HuH-7.5 (cell line): ENCODE data around the gene UNC13A.
A peak's percentile ranks its signal among the peaks of the same experiment; 100 is the strongest.
"Not testable (repeated sequence)": the region's sequence is repeated elsewhere in the genome, so short reads cannot be mapped to it uniquely, and the experiment has no call there.

Experiments used
- DNase-seq: peaks from one replicate; pipeline ENCODE4 v3.0.0; 2011; ENCODE audit warnings: low spot score

Gene UNC13A

DNA sequence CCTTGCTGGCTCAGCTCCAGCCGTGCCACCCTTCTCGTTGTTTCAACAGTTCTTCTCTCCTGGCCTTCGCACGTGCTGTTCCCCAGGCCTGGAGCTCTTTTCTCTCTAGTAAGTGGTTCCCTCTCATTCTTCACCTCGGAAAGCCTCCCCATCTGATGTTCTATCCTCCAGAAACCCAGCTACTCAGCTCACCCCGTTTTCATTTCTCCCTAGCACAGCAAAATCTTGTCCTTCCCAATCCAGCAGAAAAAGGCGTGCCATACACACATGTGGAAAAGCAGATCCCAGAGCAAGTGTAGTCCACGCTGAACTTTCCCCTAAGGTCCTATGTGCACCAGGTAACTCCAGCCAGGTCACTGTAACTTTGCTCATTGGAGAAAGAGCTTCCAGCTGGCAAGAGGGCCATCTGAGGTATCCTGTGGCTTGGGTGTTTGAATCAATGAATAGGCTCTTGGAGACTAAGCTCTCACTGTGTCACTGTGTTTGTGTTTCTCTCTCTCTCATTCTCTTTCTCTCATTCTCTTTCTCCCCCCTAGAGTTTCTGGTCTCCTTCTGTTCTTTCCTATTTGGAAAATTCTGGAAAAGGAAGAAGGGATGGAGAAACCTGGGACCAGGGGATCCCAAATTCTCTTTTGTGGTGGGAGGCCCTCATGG is 83.7 kb downstream of the UNC13A start:
- no peak for DNase-seq

DNA sequence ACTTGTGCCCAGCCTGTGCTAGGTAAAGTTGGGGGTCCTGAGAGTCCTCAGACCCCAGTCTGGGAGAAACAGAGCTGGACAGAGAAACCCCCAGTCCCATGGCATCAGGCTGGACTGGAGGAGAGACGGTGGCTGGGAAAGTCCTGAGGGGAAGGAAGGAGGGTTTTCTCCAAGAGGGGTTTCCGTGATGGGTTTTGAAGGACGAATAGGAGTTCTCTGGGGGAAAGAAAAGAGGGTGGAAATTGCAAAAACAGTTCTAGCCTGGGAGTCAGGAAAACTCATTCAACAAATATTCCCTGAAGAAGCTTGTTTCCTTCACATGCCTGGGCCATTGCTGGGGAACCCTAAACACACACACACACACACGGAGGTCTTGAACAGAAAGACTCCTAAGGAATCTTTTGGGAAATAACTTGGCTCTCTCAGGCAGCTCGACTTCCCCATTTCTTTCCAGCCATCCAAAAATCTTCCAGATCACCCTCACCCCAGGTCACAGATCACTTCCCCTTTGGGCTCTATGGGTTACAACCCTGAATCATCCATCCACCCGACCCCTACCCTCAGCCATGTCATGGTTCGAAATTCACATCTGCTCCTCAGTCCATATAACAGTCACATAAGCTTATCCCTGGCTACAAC is 85.2 kb downstream of the UNC13A start:
- DNase-seq = no peak

DNA sequence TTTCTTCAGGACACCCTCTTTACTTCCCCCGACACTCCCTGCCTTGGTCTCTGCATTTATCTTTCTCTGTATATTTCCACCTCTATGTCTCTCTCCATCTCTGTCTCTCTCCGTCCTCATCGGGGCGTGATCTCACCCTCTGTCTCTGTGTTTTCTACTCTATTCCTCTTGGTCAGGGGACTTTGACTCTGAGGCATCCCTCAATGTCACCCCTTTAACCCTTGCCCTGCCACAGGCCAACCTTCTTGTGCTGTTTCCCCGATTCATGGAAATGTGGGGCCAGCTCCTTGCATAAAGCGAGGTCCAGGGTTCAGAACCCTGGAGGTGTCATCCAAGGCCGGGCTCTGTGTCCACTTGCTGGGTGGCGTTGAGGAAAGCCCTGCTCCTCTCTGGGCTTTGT is 85.9 kb downstream of the UNC13A start:
- DNase-seq = no peak

DNA sequence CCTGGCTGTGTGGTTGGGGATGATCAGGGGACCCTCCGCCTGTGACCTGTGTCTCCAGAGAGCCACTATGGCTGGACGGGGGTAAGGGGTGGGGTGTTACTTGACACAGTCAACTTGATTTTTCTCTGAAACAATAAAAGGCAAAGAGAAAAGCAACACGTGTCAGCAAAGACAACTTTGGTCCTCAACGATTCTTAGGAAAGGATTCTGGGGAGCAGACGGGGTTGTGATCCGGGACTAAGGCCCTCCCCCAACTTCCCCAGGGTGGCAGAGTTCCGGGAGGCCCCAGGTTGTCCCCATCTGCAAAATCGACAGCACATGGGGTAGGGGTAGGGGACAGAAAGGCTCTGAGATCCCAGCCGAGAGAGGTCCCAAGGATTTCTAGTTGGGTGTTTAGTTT is 86.5 kb downstream of the UNC13A start:
- no peak for DNase-seq

DNA sequence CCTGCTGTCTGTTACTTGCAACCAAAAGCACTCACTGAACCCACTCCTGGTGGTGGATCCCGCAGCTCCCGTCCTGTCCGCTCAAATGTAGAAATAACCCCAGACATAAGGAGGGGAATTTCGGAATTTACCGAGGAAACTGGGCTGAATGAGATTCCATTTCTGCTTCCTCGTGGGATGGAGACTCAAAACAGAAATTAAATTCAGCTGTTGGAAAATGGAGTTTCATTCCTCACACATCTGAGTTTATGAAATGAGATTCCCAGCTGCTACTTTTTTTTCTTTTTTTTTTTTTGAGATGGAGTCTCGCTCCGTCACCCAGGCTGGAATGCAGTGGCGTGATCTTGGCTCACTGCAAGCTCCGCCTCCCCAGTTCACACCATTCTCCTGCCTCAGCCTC is 88.4 kb downstream of the UNC13A start:
- DNase-seq = no peak

DNA sequence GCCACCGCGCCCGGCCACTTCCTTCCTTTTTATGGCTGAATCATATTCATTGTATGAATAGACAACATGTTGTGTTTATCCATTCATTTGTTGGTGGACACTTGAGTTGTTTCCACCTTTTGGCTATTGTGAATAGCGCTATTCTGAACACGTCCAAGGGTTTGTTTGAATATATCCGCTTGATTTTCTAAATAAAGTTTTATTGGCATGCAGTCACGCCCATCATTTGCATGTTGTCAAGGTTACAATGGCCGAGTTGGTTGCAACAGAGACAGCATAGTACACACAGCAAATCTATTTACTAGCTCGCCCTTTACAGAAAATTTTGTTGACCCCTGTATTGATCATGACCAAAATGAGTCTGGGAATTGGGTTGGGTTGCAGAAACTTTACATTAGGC is 89.2 kb downstream of the UNC13A start:
- DNase-seq = no peak

DNA sequence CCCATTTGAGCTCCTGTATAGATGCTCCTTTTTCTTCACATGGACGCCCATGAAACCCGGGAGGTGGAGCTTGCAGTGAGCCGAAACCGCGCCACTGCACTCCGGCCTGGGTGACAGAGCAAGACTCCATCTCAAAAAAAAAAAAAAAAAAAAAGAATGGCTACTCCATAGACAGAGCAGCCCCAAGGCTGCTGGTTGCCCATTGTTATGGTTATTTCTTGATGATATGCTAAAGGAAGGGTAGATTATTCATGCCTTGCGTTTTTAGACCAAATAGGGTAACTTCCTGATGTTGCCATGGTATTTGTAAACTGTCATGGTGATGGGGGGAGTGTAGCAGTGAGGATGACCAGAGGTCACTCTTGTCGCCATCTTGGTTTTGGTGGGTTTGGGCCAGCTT is 90.1 kb downstream of the UNC13A start:
- not testable (repeated sequence) for DNase-seq

DNA sequence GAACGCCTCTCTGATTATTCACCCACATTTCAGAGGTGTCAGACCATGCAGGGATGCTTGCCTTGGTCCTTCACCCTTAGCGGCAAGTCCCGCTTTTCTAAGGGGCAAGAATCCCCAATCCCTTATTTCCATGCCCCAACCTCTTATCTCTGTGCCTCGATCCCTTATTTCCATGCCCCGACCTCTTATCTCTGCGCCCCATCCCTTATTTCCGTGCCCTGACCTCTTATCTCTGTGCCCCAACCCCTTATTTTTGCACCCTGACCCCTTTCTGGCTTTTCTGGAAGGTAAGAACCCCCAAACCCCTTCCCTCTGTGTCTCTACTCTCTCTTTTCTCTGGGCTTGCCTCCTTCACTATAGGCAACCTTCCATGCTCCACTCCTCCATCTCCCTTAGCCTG is 93.9 kb downstream of the UNC13A start:
- DNase-seq = not testable (repeated sequence)

DNA sequence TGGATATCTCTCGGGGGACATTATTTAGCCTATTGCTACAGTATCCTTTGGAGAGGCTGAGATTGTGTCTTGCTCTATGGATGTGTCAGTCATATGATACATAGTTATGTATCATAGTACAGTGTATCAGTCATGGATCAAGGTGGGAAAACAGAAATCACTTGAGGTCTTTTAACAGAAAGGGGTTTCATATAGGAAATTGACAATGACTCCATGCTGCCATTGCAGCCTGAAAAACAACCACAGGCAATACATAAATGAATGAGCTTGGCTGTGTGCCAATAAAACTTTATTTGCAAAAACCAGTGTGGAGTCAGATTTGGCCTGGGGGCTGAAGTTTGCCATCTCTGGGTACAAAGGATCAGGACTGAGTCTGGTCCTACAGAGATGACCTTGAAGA is 97.3 kb downstream of the UNC13A start:
- no peak for DNase-seq

DNA sequence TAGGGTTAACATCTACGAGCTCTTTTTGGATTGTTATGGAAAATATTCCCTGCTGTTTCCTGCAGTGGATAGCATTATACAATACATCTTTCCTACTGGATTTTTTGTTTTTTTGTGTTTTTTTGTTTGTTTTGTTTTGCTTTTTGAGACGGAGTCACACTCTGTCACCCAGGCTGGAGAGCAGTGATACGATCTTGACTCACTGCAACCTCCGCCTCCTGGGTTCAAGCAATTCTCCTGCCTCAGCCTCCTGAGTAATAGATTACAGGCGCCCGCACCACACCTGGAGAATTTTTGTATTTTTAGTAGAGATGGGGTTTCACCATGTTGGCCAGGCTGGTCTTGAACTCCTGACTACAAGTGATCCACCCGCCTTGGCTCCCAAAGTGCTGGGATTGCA is 102.8 kb downstream of the UNC13A start:
- not testable (repeated sequence) for DNase-seq

DNA sequence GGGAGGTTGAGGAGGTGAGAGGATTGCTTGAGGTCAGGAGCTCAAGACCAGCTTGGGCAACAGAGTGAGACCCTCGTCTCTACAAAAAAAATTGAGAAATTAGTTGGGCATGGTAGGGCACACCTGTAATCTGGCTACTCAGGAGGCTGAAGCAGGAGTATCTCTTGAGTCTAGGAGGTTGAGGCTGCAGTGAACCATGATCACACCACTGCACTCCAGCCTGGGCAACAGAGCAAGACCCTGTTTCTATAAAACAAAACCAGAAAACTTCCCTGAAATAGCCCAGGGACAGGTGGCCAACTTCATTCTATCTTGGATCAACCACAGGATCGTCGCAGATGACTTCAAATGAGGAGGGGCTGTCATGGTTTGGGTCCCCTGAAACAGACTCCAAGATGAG is 104.0 kb downstream of the UNC13A start:
- no peak for DNase-seq

DNA sequence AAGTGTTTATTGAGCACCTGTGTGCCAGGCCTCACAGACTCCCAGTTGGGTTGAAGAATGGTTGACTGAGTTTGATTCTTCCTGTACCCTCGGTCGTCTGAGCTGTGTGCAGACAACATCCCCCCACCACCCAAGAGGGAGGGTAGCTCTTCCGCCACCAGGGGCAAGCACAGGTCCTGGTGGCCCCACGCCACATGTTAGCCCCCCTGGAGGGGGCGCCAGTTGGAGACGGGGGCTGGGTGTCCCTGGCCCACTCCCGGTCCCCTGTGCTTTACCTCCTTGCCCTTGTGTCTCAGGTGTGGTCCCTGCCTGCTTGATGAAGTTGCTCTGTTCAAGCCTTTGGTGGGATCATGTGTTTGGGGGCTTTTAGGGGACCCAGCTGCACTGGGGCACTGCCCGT is 105.5 kb downstream of the UNC13A start:
- no peak for DNase-seq

DNA sequence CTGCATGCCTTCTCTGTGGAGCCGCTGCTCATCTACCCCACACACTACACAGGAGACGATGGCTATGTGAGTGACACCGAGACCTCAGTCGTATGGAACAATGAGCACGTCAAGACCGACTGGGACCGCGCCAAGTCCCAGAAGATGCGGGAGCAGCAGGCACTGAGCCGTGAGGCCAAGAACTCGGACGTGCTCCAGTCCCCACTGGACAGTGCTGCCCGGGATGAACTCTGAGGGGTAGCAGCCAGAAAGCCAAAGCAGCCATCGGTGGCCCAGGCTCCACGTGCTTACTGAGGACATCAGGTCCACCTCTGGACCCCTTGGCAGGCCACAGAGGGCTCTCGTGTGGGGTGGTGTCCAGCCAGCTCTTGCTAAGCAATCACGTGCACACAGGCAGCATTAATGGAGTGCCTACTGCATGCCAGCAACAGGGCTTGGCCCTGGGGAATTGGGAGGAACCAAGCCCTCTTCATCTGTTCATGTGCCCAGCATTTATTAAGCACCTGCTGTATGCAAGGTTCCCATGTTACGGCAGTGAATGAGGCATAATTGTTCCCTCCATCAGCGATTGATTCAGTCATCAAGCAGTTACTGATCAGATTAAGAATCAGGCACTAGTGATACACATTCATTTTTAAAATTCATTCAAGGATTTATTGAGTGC is 106.8 kb downstream of the UNC13A start:
- DNase-seq = no peak

DNA sequence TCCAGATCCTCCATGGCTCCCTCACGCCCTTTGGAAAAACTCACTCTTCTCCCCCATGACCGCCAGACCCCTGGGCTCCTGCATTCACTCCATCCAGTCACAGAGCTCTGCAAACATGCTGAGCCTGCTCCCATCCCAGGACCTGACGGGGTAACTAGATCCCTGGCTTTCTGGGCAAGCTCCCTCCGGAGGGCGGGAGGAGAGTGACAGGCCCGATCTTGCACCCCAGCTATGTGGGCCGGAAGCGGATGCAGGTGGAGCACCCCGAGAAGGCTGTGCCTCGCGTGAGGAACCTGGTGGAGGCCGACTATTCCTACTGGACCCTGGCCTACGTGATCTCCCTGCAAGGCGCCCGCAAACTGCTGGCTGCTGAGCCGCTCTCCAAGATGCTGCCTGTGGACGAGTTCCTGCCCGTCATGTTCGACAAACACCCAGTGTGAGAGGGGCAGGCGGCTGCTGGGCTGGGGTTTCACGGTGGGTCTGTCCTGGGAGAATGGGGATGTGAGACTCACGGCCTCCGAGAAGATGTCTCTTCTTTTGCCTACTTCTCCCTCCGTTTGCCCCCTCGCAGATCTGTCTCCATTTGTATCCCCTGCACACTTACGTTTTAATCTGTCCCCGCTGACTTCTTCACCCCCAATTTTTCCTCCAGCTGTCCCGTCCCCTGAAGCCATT is 107.5 kb downstream of the UNC13A start:
- no peak for DNase-seq

DNA sequence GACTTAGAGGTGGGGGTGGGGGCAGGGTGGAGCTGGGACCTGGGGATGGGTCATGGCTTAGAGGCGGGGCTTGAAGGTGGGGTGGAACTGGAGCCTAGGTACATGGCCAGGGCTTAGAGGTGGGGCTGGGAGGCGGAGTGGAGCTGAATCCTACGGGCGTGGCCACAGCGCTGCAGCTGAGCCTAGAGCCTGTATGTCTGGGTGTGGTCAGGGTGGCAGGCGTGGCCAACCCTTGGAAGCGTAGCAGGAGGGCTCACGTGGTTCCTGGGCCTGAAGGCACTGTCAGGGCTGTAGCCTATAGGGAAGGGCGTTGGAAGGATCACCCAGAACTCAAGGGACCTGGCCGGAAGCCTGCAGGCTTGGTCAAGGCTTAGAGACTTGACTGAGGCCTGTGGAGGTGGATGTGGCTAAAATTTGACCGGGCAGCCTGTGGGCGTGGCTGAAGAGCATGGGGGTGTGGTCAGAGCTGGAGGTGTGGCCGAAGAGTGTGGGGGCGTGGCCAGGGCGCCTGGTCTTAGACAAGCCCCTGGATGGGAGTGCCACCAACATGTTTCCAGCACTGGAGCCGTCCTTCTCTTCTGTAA is 108.4 kb downstream of the UNC13A start:
- no peak for DNase-seq

DNA sequence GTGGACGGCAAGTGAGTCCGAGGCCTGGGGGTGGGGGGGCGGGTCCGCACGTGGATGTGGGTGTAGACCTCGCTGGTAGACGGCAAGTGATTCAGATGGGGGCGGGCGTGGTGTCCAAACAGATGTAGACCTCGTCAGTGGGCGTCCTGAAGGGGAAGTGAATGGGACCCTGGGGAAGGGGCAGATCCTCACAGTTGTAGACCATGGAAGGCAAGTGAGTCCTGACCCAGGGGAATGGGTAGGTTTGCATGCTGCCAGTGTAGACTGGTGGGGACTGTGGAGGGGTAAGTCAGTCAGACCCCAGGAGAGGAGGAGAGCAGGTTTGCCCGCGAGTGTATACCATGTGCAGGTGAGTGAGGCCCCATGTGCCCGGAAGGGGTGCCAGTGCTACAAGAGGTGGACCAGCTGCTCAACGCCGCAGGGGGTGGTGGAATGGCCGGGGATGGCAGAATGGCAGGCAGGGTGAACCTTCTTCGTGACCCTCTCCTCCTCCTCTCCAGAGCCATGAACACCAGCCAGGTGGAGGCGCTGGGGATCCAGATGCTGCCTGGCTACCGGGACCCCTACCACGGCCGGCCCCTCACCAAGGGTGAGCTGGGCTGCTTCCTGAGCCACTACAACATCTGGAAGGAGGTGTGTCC is 110.6 kb downstream of the UNC13A start:
- DNase-seq = no peak

DNA sequence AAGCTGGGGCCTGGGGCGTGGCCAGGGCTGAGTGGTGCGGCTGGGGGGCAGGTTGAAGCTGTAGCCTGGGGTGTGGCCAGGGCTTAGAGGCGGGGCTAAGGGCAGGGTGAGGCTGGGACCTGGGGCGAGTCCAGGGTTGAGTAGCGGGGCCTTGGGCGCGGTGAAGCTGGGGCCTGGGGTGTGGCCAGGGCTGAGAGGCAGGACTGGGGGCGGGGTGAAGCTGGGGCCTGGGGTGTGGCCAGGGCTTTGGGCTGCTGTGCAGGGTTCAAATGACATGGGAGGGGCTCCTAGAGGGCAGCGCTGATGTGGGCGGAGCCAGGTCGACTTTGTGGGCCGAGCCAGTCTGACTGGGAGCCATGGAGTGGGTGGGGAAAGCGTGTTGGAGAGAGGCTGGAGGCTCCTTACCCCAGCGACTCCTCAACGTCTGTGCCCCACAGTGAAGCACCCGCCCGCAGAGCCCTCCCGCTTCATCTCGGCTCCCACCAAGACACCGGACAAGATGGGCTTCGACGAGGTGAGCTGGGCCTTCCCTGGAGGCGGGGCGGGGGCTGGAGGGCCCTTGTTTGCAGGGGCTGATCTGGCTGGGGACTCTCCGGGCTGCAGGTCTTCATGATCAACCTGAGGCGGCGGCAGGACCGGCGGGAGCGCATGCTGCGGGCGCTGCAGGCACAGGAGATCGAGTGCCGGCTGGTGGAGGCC is 111.2 kb downstream of the UNC13A start:
- peak; percentile 40 for DNase-seq

DNA sequence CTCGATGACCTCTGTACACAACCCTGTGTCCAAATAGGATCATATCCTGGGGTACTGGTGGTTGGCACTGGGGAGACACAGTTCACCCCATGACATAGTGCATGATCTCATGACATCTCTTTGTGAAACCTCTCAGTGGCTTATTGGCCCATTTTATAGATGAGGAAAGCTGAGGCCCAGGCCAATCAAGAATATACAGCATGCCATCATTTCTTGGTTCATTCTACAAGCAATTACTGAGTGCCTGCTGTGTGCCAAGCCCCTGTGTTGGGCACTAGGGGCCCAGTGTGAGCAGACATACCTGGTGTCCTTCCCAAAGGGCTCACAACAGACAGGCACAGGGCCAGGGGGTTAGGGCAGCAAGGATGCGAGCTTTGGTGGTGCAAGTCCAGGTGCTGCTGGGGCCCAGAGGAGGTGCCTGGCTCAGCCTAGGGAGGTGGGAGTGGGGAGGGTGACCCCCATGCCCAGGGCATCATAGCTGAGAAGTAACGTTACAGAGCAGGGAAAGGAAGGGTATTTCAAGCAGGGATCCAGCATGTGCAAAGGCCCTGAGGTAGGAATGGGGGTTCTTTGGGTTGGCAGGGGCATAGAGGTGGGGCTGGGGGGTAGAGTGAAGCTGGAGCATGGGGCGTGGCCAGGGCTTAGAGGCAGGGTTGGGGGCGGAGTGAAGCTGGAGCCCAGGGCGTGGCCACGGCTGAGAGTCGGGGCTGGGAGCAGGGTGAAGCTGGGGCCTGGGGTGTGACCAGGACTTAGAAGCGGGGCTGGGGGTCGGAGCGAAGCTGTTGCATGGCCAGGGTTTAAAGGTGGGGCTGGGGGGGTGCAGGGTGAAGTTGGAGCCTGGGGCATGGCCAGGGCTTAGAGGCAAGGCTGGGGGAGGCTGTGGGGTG is 112.0 kb downstream of the UNC13A start:
- DNase-seq = no peak

DNA sequence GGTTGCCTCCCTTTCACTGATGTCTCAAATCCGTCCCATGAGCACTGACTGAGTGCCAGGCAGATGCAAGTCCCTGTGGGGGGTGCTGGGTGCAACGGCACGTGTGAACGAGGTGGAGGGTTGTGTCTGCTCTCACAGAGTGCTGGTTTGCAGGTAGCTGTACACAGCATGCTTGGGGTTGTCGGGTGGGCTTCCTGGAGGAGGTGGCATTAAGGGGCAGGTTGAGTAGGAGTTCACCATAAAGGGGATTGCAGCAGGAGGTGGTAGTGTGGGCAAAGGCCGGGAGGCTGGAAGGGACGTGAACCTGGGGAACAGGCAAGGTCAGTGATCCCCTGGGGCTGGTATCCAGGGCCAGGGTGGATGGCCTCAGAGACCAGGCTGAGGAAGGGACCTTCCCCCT is 115.5 kb downstream of the UNC13A start:
- no peak for DNase-seq

DNA sequence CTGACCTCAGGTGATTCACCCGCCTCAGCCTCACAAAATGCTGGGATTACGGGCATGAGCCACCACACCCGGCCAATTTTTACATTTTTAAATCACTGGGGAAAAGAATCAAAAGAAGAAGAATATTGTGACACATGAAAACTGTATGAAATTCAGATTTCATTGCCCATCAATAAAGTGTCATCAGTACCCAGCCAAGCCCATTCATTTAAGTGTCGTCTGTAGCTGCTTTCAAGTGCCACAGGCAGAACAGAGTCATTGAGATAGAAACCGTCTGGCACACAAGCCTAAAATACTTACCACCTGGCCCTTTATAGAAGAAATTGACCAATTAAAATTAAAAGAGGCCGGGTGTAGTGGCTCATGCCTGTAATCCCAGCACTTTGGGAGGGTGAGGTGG is 117.4 kb downstream of the UNC13A start:
- no peak for DNase-seq

DNA sequence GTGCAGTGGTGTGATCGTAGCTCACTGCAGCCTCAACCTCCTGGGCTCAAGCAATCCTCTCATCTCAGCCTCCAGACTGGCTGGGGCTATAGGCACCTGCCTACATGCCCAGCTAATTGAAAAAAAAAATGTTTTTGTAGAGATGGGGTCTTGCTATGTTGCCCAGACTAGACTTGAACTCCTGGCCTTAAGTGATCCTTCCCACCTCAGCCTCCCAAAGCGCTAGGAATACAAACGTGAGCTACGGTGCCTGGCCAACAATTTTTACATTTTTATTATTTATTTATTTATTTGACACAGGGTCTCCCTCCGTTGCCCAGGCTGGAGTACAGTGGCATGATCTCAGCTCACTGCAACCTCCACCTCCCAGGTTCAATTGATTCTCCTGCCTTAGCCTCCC is 117.9 kb downstream of the UNC13A start:
- not testable (repeated sequence) for DNase-seq
